ENCODE results near the gene CMIP. TPM values are rescaled to one million over a fixed set of nuclear protein-coding genes. Genes with fewer than 3 reads are reported as not detected.

The CMIP gene
- total and polyA plus RNA-seq, 10 of the 15 experiments (the other 5 are each of a cell fraction or from before 2014, with no cell fraction given) = 1.2 to 43.2 (median 4.4) TPM

DNA sequence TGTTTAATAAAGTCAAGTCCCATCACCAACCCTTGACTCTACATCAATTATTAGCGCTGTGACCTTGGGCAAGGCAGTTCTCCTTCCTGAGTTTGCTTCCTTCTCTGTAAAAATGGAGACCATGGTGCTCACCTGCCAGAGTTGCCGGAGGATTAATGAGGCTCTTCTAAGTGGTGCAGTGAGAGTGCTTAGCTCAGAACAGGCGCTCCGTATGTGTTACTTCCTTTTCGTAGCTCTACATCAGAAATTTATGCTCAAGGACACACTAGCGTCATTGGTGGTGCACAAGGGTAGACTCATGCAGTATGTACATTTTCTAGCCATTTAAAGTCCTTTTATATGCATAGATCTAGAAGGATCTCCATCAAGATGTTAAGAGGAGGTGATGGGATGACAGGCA, 17.4 kb upstream of the CMIP start:
- ChIA-PET SMC1A (ENCODE audit: uncharacterized antibody, unreplicated experiment) (interaction anchor here (1.1 to 1.3 kb wide), 4 partner anchors 14 to 196 kb away, joined by 3 to 4 read pairs (median 3); no protein-coding TSS in a partner anchor), RAD21 (ENCODE audit: unreplicated experiment) (interaction anchor here (1.0 to 2.0 kb wide), 2 partner anchors 23 to 286 kb away, joined by 3 to 4 read pairs; no protein-coding TSS in a partner anchor), POLR2A (interaction anchor here (0.5 kb wide), 1 partner anchor 222 kb away, joined by 4 read pairs; no protein-coding TSS in a partner anchor), CTCF (interaction anchor here (0.7 to 2.1 kb wide), 4 partner anchors 13 to 270 kb away, joined by 3 to 6 read pairs (median 4); no protein-coding TSS in a partner anchor)
- in situ Hi-C loops (cut with MboI) (no loop called here), intact Hi-C loops (cut with micrococcal nuclease; ENCODE audit: unreplicated experiment) (no loop called here)
- no peak for TF ChIP-seq RCOR1 (conservative IDR thresholded peaks at IDR 0.05; ENCODE audit: low read depth, low read length)
- TF ChIP-seq, protein P1, sequence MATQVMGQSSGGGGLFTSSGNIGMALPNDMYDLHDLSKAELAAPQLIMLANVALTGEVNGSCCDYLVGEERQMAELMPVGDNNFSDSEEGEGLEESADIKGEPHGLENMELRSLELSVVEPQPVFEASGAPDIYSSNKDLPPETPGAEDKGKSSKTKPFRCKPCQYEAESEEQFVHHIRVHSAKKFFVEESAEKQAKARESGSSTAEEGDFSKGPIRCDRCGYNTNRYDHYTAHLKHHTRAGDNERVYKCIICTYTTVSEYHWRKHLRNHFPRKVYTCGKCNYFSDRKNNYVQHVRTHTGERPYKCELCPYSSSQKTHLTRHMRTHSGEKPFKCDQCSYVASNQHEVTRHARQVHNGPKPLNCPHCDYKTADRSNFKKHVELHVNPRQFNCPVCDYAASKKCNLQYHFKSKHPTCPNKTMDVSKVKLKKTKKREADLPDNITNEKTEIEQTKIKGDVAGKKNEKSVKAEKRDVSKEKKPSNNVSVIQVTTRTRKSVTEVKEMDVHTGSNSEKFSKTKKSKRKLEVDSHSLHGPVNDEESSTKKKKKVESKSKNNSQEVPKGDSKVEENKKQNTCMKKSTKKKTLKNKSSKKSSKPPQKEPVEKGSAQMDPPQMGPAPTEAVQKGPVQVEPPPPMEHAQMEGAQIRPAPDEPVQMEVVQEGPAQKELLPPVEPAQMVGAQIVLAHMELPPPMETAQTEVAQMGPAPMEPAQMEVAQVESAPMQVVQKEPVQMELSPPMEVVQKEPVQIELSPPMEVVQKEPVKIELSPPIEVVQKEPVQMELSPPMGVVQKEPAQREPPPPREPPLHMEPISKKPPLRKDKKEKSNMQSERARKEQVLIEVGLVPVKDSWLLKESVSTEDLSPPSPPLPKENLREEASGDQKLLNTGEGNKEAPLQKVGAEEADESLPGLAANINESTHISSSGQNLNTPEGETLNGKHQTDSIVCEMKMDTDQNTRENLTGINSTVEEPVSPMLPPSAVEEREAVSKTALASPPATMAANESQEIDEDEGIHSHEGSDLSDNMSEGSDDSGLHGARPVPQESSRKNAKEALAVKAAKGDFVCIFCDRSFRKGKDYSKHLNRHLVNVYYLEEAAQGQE (IDR thresholded peaks at IDR 0.05; ENCODE audit: low read depth, low read length) = no peak
- TF ChIP-seq, protein P2, sequence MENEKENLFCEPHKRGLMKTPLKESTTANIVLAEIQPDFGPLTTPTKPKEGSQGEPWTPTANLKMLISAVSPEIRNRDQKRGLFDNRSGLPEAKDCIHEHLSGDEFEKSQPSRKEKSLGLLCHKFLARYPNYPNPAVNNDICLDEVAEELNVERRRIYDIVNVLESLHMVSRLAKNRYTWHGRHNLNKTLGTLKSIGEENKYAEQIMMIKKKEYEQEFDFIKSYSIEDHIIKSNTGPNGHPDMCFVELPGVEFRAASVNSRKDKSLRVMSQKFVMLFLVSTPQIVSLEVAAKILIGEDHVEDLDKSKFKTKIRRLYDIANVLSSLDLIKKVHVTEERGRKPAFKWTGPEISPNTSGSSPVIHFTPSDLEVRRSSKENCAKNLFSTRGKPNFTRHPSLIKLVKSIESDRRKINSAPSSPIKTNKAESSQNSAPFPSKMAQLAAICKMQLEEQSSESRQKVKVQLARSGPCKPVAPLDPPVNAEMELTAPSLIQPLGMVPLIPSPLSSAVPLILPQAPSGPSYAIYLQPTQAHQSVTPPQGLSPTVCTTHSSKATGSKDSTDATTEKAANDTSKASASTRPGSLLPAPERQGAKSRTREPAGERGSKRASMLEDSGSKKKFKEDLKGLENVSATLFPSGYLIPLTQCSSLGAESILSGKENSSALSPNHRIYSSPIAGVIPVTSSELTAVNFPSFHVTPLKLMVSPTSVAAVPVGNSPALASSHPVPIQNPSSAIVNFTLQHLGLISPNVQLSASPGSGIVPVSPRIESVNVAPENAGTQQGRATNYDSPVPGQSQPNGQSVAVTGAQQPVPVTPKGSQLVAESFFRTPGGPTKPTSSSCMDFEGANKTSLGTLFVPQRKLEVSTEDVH (IDR thresholded peaks at IDR 0.05; ENCODE audit: low read depth, partially characterized antibody) = no peak
- TF ChIP-seq CREB1 (IDR thresholded peaks at IDR 0.05; ENCODE audit: low read depth) = no peak
- TF ChIP-seq, protein P3, sequence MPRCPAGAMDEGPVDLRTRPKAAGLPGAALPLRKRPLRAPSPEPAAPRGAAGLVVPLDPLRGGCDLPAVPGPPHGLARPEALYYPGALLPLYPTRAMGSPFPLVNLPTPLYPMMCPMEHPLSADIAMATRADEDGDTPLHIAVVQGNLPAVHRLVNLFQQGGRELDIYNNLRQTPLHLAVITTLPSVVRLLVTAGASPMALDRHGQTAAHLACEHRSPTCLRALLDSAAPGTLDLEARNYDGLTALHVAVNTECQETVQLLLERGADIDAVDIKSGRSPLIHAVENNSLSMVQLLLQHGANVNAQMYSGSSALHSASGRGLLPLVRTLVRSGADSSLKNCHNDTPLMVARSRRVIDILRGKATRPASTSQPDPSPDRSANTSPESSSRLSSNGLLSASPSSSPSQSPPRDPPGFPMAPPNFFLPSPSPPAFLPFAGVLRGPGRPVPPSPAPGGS (IDR thresholded peaks at IDR 0.05; ENCODE audit: borderline replicate concordance, insufficient read depth, low read depth, low read length, poor library complexity, severe bottlenecking) = no peak
- TF ChIP-seq POLR2AphosphoS5 (IDR thresholded peaks at IDR 0.05; ENCODE audit: low read length) = no peak
- no peak for TF ChIP-seq GATAD2B (conservative IDR thresholded peaks at IDR 0.05; ENCODE audit: low read depth)
- TF ChIP-seq IRF4 (IDR thresholded peaks at IDR 0.05; ENCODE audit: low read depth, low read length) = no peak
- no peak for TF ChIP-seq YY1 (IDR thresholded peaks at IDR 0.05; ENCODE audit: low read depth, low read length)
- no peak for TF ChIP-seq KDM1A (IDR thresholded peaks at IDR 0.05; ENCODE audit: borderline replicate concordance)
- no peak for TF ChIP-seq MYC (IDR thresholded peaks at IDR 0.05; ENCODE audit: insufficient read depth, insufficient read length, insufficient replicate concordance, low read length, severe bottlenecking)
- TF ChIP-seq KLF5 (IDR thresholded peaks at IDR 0.05; ENCODE audit: partially characterized antibody) = no peak
- no peak for TF ChIP-seq TARDBP (IDR thresholded peaks at IDR 0.05; ENCODE audit: borderline replicate concordance)
- TF ChIP-seq MEF2B (IDR thresholded peaks at IDR 0.05; ENCODE audit: partially characterized antibody, poor library complexity, severe bottlenecking) = no peak
- no peaks in the 10 kb centered on the region for H4K20me1 ChIP-seq (ENCODE audit: control insufficient read depth, insufficient read depth)
- no TSS peak for BruUV-seq (replicated peaks)
- H3K36me3 ChIP-seq (ENCODE audit: control insufficient read depth in 2 of 2, insufficient read depth in 2 of 2, low read length in 1 of 2) = no peaks in the 10 kb centered on the region
- H3K4me1 ChIP-seq (ENCODE audit: control insufficient read depth, insufficient read depth, low read length) = peaks cover 18% of the 10 kb centered on the region
- no peak overlapping the region for H3K27ac ChIP-seq (ENCODE audit: control insufficient read depth, insufficient read depth)
- H3K9me3 ChIP-seq (replicated peaks; ENCODE audit: control insufficient read depth, insufficient read depth, low read length) = no peaks in the 10 kb centered on the region; the same call in 1 of the 3 replicates
- FAIRE-seq (no peak), DNase-seq (ENCODE audit: low read depth, low spot score) (no peak), ATAC-seq (no peak)
- 90% methylated on average over 6 of the region's 6 CpGs for WGBS (ENCODE audit: insufficient coverage, insufficient replicate concordance, low lambda C conversion rate, missing lambda C conversion rate)
- no peak overlapping the region for H3K4me3 ChIP-seq
- no peak overlapping the region for H2AFZ ChIP-seq (ENCODE audit: control insufficient read depth, low read depth, low read length)
- no peak overlapping the region for H3K4me2 ChIP-seq (ENCODE audit: control insufficient read depth, insufficient read depth)
- no peaks in the 10 kb centered on the region for H3K79me2 ChIP-seq (ENCODE audit: control insufficient read depth, insufficient read depth, low read length)
- no peaks in the 10 kb centered on the region for H3K27me3 ChIP-seq (replicated peaks in 1 of 2; ENCODE audit: control insufficient read depth in 2 of 2, insufficient read depth in 2 of 2, low read length in 1 of 2)
- no peak overlapping the region for H3K9ac ChIP-seq (ENCODE audit: control insufficient read depth, insufficient read depth, low read length)

All from GM12878 (cell line).